Activated naive CD4-positive, alpha-beta T cell (primary cell): Measurements from ENCODE around the gene INPP5A.
"Not testable (repeated sequence)": the region's sequence is repeated elsewhere in the genome, so short reads cannot be mapped to it uniquely, and the experiment has no call there.

Experiments
- DNase-seq, 4 experiments: peaks; one replicate each; lab custom pipeline; 2025; lab: John Stamatoyannopoulos, UW

The INPP5A gene

DNA sequence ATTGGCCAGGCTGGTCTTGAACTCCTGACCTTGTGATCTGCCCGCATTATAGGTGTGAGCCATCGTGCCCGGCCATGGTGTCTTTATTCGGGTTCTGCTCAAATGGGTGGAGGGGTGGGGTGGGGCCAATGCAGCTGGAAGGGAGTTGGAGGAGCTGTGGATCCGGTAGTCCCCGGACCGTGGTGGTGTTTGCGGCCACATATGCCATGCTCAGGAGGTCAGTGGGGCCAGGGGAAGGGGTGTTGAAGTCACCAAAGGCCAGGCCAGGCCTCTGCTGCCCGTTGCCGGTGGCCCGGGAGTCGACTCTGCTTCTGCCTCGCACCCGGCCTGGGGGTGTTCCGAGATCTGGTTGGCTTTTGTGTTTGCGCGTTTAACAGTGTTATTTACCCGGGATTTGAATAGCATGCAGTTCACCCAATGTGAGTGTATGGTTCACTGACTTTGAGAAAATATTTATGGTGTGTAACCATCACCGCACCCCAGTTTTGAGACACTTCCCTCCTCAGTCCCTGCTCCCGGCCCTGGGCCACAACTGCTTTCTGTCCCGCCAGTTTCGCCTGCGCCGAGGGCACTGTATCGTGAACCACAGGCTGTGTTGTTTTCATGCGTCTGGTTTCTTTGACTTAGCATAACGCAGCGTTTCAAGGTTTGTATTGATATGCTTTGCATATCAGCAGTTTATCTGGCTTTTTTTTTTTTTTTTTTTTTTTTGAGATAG, 10.7 kb downstream of the INPP5A start:
- no peak for DNase-seq

DNA sequence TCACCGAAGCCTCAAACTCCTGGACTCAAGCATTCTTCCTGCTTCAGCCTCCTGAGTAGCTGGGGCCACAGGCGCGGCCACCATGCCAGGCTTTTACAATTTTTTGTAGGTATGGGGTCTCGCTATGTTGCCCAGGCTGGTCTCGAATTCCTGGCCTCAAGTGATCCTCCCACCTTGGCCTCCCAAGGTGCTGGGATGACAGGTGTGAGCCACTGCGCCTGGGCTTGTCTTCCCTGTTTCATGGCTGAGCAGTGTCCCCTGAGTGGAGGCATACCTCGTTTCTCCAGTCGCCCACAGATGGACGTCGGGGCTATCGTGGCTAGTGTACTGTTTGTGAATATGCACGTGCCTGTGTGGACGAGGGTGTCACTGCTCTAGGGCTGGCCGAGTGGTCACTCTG, 11.3 kb downstream of the INPP5A start:
- DNase-seq: no peak

DNA sequence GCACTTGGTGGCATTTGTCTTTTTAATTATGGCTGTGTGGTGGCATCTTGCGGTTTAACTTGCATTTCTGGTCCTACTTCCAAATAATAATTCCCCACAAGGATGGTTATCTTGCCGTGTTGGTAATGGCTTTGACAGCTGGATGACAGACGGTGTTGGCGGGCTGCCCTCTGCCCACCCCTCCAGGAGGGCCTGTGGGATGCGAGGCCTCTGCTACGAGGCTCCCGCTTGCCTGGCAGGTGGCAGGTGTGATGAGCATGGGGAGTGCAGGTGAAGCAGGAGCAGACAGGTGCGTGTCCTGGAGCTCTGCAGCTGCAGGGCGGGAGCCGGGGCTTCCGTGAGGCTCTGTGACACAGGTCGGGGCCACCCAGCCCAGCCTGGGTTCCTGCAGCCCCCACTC, 11.8 kb downstream of the INPP5A start:
- no peak for DNase-seq

DNA sequence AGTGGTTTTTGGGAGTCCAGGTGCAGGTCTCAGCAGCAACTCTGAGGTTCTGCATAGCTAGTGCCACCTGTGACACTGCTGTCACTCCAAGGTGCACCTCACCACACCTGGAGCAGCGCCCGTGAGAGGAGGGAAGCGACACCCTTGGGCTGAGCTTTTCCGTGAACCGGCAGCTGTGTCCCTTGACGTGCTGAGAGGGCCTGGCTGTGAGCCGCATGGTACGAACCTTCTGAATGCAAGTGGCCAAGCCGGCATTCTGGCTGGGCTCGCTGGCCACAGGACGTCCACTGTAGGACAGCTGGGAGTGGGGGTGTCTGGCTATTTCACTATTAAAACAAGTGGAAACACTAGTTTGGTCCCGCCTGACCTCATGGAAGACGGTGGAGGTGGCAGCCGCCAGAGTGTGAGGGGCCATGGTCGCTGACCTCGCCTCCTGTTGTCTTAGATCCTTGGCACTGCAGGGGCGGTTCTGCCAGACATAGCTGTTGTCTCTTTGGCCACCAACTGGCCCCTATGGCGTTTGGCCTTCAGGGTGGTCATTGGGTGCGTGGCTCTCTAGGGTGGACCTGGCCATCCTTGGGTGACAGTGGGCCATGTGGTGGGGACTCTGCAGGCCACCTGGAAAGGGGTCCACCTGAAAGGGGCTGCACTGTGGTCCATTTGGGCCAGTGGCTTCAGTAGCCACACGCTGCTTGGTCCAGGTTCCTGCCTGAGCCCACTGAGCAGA, 12.9 kb downstream of the INPP5A start:
- no peak for DNase-seq

DNA sequence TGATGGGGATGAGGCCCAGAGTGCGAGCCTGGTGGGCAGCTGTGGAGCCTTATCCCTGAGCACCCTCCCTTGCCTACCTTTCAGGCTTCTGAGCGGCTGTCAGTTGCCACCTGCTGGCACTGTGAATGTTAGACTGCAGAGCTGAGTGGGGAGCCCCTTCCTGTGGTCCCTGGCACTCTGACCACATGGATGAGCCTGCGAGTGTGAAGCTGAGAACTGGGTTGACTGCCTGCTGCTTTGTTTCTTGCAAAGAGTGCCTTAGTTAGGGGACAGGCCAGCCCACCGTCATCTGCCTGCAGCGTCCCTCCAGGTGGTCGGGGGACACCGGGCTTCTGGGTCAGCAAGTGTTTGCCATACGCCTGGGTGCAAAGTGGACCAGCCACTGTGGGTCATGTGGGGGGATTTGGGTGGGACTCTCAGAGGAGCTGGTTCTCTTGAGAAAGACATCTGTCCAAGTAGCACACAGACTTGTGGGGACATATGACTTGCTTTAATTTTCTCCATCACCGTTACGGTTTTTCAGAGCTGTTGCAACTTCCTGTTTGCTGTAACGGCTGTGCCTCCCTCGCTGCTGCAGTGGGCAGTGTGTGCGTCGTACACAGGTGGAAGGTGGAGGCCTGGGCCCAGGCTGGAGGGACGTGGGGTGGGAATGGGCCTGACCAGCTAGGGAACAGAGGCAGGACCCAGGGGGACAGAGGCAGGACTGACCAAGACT, 13.7 kb downstream of the INPP5A start:
- DNase-seq: no peak

DNA sequence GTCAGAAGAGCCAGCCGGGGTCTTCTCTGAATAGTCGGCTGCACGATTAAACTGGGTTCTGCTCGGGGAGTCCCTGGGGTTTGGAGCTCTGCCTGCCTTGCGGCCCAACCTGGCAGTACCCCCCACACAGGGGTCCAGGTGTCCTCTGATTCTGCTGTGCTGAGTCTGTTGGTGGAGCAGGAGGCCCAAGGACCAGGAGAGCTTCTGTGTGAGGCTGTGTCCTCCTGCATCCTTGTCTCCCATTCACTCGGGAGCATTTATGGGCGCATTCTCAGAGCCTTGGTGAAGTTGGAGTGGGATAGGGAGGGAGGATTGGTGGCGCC, 14.2 kb downstream of the INPP5A start:
- no peak for DNase-seq

DNA sequence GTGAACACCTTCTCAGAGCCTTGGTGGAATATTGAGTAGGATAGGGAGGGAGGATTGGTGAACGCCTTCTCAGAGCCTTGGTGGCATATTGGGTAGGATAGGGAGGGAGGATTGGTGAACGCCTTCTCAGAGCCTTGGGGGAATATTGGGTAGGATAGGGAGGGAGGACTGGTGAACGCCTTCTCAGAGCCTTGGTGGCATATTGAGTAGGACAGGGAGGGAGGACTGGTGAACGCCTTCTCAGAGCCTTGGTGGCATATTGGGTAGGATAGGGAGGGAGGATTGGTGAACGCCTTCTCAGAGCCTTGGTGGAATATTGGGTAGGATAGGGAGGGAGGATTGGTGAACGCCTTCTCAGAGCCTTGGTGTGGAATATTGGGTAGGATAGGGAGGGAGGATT, 15.0 kb downstream of the INPP5A start:
- DNase-seq: not testable (repeated sequence)

DNA sequence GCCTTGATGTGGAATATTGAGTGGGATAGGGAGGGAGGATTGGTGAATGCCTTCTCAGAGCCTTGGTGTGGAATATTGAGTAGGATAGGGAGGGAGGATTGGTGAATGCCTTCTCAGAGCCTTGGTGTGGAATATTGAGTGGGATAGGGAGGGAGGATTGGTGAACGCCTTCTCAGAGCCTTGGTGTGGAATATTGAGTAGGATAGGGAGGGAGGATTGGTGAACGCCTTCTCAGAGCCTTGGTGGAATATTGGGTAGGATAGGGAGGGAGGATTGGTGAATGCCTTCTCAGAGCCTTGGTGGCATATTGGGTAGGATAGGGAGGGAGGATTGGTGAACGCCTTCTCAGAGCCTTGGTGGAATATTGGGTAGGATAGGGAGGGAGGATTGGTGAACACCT, 16.0 kb downstream of the INPP5A start:
- DNase-seq: not testable (repeated sequence)

DNA sequence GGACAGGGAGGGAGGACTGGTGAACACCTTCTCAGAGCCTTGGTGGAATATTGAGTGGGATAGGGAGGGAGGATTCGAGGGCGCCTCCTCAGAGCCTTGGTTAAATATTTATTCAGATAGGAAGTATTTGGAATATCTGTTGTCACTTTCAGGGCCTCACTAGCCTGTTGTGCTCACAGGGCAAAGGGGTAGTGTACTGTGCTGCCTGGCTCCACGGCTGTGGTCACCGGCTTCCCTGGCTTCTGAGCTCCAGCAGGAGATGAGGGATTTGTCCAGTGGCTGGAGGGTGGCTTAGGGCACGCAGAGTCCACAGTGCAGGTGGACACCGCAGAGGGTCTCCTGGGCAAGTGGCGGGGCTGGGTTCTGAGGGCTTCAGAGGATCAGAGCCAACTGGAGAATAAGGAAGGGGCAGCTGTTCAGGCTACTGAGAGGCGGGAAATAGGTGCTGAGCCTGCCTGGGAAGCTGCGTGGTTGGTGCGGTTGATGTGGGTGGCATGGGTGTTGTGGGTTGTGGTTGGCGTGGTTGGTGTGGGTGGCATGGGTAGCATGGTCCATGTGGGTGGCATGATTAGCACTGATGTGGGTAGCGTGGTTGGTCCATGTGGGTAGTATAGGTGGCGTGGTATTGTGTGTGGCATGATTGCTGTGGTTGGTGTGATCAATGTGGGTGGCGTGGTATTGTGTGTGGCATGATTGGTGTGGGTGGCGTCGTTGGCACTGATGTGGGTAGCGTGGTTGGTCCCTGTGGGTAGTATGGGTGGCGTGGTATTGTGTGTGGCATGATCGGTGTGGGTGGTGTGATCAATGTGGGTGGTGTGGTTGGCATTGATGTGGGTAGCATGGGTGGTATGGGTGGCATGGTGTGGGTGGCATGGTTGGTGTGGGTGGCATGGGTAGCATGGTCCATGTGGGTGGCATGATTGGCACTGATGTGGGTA, 16.7 kb downstream of the INPP5A start:
- DNase-seq: no peak

DNA sequence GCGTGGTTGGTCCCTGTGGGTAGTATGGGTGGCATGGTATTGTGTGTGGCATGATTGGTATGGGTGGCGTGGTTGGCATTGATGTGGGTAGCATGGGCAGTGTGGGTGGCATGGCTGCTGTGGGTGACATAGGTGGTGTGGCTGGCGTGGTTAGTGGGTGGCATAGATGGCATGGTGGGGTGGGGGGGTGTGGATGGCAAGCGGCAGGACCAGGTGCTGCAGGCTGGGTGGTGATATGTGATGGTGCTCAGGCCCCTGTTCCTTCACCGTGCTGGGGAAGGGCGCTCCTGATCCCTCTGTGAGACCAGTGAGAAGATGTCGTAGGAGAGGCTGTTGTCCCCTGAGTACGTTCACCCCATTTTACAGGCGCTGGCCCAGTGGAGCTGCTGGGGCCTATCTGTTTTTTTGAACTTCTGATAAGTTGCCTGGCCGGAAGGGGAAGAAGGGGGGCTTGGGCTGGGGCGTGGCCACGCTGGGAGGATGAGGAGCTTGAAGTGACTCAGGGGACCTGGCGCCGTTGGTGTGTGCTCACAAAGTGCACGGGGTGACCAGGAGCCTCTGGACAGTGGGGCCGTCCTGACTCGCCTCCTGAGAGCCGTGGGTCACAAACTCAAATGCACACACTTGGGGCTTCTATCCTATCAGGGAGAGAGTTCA, 17.5 kb downstream of the INPP5A start:
- peak in 2 of 4 experiments; percentile 27 to 57 for DNase-seq

DNA sequence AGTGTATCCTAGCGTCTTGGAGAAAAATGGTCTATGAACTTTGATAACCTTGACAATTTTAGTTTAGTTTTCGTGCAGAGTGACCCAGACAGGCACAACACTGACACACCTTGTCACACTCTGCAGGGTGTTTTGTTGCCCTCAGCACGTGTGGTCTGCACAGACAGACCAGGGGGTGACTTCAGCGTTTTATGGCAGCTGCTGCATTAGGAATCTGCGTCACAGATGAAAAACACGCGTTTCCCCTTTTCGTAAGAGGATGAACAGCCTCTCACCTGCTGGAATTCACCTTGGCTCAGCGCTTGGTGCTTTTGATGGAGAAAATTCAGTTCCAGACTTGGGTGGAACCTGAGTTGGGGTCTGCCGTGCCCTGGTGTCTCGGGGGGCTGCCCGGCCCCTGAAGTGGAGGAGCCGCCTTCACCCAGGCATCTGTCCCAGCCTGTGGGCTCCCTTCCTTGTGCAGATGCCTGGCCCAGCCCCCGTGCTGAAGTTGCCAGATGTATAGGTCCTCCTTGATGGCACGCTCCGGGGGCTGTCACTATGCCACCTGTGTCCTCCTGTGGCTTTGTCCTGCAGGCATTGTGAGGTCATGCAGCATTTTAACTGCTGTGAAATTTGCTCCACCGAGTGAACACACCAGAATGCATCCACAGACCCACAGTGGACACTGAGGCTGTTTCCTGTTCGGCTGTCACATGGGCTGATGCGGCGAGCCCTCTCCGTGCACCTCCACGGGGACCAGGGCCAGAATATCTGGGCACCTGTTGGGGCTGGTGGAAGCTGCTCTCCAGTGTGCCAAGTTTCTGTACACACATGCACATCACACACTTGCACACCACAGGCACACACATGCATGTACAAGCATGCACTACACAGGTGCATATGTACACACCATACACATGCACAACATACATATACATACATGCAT, 18.3 kb downstream of the INPP5A start:
- no peak for DNase-seq

DNA sequence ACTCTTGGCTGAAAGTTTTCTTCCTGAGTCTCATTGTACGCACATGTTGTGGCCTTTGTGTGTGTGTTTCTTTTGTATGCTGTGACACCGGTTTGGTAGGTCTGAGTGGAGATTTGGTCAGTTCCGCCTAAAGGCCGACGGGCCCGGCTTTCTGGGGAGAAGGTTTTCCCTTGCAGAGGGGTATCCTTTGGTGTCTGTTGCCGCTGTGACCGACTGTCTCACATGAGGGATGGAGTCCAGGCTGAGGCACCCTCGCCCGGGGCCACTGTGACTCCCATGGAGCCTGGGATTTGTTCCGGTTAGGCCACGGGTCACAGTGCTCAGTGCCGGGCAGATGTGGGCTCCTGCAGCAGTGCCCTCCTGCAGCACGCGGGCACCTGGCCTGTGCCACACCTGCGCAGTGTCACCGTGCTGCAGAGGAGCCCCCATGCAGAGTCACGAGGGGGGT, 19.4 kb downstream of the INPP5A start:
- no peak for DNase-seq

DNA sequence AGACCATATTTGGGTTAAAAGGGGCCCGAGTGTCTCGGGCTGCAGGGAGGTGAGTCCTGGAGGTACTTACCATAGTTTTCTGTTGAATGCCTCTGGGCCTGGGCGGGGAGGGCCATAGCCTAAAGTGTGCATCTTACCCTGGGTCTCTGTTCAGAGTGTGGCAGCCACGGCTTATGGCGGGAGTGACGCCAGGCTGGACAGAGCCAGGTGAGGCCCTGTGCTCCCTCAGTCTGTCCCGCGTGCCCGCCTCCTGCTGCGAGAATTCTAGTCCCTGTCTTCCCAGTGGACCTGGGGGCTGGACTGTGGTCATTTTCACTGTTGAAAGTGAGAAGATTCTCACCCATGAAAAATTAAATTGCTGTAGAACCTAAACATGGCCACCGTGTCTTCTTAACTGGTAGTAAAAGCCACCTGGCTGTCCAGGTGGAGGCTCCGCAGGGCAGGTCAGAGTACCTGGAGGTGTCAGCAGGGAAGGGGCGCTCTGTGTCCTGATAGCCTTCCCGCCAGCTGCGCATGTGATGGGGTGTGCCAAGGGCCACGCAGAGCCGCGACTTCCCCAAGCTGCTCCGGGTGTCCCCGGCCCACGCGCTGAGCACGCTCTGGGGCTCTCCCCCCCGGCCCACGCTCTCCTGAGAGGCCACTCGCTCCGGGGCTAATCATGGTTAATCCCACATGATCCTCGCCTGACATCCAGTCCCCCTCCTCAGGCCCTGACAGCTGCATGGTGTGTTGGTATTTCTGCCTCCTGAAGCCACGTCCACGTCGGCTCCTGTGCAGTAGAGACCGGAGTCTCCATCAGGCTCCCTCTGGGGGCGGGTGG, 20.3 kb downstream of the INPP5A start:
- DNase-seq: no peak

DNA sequence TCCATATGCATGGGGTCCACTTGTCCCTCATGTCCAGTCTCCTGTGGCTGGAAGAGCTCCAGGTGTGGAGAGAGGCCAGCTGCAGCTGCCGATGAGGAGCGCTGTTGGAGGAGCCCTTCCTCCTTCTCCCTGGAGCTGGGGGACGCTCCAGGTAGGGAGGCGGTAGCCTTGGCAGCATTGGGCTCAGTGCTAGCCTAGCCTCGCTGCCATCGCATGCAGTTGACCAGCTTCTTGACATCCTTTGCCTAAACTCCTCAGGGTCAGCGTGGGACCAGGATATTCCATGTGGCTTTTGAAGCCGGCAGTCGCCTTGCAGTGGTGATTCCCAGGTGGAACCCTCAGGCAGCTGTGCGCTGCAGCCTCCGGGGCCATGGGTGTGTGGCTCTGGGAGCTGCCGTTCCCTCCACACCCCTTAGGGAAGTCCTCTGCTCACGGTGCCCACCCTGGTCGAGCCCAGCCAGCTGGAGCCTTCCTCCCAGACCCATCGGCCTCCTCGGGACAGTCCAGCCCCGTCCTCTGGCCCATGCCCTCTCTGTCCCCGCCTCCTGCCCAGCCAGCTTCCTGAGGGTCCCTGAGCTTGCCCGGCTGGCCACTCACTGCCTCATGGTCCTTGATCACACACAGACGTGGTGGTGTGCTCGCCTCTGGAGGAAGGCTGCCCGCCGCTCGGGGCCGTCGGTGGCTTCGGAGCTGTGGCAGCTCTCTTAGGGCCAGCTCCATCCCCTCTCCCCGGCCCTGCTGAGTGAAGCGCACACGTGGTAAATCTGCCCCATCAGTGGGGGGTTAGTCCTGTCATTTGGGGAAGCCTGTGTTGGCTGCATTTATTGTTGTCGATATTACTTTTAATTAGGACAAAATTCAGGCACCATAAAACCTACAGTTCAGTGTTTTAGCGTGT, 21.2 kb downstream of the INPP5A start:
- no peak for DNase-seq

DNA sequence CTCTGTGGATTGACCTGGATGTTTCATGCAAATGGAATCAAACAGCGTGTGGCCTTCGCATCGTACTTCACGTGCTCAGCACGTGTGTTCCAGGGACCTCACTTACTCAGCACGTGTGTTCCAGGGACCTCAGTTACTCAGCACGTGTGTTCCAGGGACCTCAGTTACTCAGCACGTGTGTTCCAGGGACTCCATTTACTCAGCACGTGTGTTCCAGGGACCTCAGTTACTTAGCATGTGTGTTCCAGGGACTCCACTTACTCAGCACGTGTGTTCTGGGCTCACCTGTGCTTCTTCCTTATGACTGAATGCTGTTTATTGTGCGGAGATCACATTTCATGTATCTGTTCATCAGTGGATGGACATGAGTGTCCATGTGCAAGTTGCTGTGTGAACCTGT, 22.0 kb downstream of the INPP5A start:
- DNase-seq: no peak

DNA sequence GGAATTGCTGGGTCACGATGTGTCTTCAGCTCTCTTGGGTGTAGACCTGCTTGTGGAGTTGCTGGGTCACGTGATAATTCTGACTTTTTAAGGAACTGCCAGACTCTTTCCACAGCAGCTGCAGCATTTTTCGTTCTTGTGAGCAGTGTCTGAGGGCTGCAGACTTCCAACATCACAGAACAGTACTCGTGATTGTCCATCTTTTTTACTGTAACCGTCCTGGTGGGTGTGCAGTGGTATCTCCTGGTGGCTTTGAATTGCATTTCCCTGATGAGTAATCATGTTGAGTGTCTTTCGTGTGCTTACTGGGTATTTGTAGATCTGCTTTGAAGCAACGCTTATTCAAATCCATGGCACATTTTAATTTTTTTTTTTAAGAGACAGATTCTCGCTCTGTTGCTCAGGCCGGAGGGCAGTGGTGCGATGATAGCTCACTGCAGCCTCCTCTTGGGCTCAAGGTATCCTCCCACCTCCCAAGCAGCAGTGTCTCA, 22.7 kb downstream of the INPP5A start:
- no peak for DNase-seq

DNA sequence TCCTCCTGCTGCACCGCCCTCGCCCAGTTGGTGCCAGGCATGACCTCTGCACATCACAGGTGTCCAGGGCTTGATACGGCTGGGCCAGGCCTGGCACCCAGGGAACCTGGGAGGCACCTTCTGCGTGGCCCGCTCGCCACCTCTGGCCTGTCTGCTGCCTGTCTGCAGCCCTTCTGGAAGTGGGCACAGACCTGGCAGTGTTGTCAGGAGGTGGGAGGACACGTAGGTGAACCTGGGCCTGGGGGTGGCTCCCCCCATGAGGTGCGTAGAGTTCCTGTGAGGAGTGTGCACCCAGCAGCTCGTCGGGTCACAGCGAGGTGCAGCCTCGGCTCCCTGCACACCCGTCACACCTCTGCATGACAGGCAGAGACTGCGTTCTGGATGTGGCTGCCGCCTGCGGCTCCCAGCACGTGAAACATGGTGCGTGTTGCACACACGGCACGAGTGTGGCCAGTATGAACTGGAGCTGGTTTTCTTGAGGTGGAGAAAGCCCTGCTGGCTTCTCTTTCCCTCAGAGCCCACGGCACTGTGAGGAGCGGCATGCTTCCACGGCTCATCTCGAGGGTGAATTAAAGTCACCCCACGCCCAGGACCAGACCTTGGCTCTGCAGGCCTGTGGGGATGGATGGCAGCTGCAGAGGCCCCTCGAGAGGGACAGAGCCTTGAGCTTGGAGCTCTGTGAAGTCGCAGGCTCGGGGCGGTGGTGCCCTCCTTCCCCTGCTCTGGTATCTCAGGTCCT, 24.8 kb downstream of the INPP5A start:
- DNase-seq: no peak
